ENCODE results near the gene POLR1H. TPM values are rescaled to one million over a fixed set of nuclear protein-coding genes. Genes with fewer than 3 reads are reported as not detected.
A peak's percentile ranks its signal among the peaks of the same experiment; 100 is the strongest.

POLR1H gene
- total and polyA plus RNA-seq, 2 experiments from 2014 or later = 28.1 to 93.6 TPM

DNA sequence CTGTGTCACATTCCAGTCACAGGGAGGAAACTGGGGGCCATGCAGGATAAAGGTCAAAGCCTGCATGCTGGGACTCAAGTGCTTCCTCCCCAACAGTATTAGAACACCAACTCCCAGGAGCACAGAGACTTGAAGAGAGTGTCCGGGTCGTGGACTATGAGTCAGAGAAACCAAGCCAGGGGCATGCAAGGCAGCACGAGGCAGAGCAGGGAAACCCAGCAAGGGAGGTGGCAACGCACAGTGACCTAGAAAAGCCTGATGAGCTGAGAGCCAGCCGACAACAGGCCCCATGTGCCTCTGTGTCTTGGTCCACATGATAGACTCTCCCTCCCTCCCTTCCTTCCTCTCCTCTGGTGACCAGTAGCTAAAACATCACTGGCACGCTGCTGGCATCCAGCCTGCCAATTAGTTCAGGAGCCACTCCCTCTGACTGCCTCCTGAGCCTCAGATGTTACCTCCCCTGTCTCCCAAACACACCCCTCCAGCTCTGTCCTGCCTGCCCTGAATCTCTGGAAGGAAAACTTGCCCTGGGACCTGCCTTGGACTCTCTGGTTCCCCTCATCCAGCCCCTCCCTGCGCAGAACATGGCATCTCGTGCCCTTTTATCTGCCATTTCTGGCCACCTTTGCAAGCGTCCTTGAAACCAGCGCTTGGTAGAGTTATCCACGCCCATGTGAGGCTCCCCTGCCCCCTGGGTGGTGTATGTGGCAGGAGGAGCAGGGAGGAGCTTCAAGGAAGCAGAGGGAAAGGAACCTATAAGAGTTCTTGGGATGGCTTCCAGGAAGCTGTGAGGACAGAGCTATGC, 30.7 kb downstream of the POLR1H start:
- Mint-ChIP-seq H3K4me3 (no peak overlapping the region), H3K4me1 (peaks cover 5% of the 10 kb centered on the region; the same call in 2 of the 3 replicates), H3K9me3 (peaks cover 4% of the 10 kb centered on the region; the same call in 2 of the 3 replicates), H3K36me3 (ENCODE audit: low read depth) (no peaks in the 10 kb centered on the region), H3K27ac (no peak overlapping the region), H3K27me3 (ENCODE audit: insufficient read depth, low read depth, poor library complexity) (peaks cover 17% of the 10 kb centered on the region)
- H3K27ac ChIP-seq (ENCODE audit: low read depth) = no peak overlapping the region
- no peaks in the 10 kb centered on the region for H3K36me3 ChIP-seq (ENCODE audit: insufficient read depth)
- DNase-seq (ENCODE audit: low spot score) (no peak), ATAC-seq (peak; percentile 79)
- H3K4me3 ChIP-seq = no peak overlapping the region
- 0 out of 2 replicates have a peak, but pooled peaks cover 4% of the 10 kb centered on the region for H4K20me1 ChIP-seq (replicated peaks; ENCODE audit: insufficient read depth)
- peak overlapping the region; percentile 74 for H2AFZ ChIP-seq
- no peaks in the 10 kb centered on the region for H3K9me2 ChIP-seq (ENCODE audit: insufficient read depth)
- no peaks in the 10 kb centered on the region for H3F3A ChIP-seq (replicated peaks; ENCODE audit: low read depth)
- no peaks in the 10 kb centered on the region for H3K79me2 ChIP-seq (replicated peaks; ENCODE audit: insufficient read depth)
- TF ChIP-seq, protein P1, sequence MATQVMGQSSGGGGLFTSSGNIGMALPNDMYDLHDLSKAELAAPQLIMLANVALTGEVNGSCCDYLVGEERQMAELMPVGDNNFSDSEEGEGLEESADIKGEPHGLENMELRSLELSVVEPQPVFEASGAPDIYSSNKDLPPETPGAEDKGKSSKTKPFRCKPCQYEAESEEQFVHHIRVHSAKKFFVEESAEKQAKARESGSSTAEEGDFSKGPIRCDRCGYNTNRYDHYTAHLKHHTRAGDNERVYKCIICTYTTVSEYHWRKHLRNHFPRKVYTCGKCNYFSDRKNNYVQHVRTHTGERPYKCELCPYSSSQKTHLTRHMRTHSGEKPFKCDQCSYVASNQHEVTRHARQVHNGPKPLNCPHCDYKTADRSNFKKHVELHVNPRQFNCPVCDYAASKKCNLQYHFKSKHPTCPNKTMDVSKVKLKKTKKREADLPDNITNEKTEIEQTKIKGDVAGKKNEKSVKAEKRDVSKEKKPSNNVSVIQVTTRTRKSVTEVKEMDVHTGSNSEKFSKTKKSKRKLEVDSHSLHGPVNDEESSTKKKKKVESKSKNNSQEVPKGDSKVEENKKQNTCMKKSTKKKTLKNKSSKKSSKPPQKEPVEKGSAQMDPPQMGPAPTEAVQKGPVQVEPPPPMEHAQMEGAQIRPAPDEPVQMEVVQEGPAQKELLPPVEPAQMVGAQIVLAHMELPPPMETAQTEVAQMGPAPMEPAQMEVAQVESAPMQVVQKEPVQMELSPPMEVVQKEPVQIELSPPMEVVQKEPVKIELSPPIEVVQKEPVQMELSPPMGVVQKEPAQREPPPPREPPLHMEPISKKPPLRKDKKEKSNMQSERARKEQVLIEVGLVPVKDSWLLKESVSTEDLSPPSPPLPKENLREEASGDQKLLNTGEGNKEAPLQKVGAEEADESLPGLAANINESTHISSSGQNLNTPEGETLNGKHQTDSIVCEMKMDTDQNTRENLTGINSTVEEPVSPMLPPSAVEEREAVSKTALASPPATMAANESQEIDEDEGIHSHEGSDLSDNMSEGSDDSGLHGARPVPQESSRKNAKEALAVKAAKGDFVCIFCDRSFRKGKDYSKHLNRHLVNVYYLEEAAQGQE (IDR thresholded peaks at IDR 0.05; ENCODE audit: unreplicated experiment) = no peak
- H3K4me2 ChIP-seq = no peak overlapping the region
- no peaks in the 10 kb centered on the region for H3K4me1 ChIP-seq (ENCODE audit: insufficient read depth)
- H3K27me3 ChIP-seq (ENCODE audit: insufficient read depth) = peaks cover 61% of the 10 kb centered on the region

DNA sequence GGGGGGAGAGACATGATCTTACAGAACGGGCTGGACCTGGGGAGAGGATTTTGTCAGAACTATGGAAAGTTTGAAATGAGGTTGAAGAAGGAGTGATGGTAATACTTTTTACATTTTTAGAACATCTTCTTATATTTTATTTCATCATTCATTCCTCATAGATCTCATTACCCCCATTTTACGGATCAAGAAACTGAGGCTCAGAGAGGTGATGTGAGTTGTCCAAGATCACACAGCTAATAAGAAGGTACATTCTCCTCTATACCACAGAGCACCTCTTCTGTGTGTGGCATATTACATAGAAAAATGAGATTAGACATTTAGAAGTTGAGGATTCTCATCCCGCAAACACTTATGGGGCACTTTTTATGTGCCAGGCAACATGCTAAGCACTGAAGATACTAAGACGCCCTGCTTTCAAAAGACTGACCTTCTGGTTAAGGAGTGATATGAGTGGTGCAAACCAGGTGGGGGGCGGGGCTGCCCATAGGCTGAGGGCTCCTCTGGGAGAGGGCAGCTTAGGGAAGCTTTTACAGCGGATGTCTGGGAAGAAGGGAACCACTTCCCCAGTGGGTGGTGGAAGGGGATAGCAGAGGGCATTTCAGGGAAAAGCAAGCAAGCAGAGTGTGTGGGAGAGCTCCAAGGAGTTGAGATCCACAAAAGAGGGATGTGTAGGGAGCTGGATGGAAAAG, 31.9 kb downstream of the POLR1H start:
- Mint-ChIP-seq H3K9me3 (no peaks in the 10 kb centered on the region), H3K4me1 (peaks cover 5% of the 10 kb centered on the region; the same call in 2 of the 3 replicates), H3K27me3 (ENCODE audit: insufficient read depth, low read depth, poor library complexity) (peaks cover 21% of the 10 kb centered on the region), H3K36me3 (ENCODE audit: low read depth) (no peaks in the 10 kb centered on the region), H3K4me3 (no peak overlapping the region; the same call in 2 of the 3 replicates), H3K27ac (no peak overlapping the region)
- DNase-seq (ENCODE audit: low spot score) (no peak), ATAC-seq (peak; percentile 54)
- H3K4me1 ChIP-seq (ENCODE audit: insufficient read depth) = no peaks in the 10 kb centered on the region
- H3K4me3 ChIP-seq = no peak overlapping the region
- no peak overlapping the region for H2AFZ ChIP-seq
- no peak overlapping the region for H3K27ac ChIP-seq (ENCODE audit: low read depth)
- H4K20me1 ChIP-seq (replicated peaks; ENCODE audit: insufficient read depth) = 0 out of 2 replicates have a peak, but pooled peaks cover 4% of the 10 kb centered on the region
- no peaks in the 10 kb centered on the region for H3K36me3 ChIP-seq (ENCODE audit: insufficient read depth)
- no peaks in the 10 kb centered on the region for H3F3A ChIP-seq (replicated peaks; ENCODE audit: low read depth)
- H3K79me2 ChIP-seq (replicated peaks; ENCODE audit: insufficient read depth) = no peaks in the 10 kb centered on the region
- no peak overlapping the region for H3K4me2 ChIP-seq
- H3K9me2 ChIP-seq (ENCODE audit: insufficient read depth) = no peaks in the 10 kb centered on the region
- H3K27me3 ChIP-seq (ENCODE audit: insufficient read depth) = peaks cover 71% of the 10 kb centered on the region
- TF ChIP-seq CREB1 (CRISPR knock-in tag; IDR thresholded peaks at IDR 0.05; ENCODE audit: low read depth) = no peak
- no peak for TF ChIP-seq POLR2AphosphoS5 (IDR thresholded peaks at IDR 0.05; ENCODE audit: low read depth)
- no peak for TF ChIP-seq ZNF331 (CRISPR knock-in tag; IDR thresholded peaks at IDR 0.05; ENCODE audit: low read depth)
- TF ChIP-seq NANOG (IDR thresholded peaks at IDR 0.05; ENCODE audit: borderline replicate concordance) = no peak
- TF ChIP-seq, protein P2, sequence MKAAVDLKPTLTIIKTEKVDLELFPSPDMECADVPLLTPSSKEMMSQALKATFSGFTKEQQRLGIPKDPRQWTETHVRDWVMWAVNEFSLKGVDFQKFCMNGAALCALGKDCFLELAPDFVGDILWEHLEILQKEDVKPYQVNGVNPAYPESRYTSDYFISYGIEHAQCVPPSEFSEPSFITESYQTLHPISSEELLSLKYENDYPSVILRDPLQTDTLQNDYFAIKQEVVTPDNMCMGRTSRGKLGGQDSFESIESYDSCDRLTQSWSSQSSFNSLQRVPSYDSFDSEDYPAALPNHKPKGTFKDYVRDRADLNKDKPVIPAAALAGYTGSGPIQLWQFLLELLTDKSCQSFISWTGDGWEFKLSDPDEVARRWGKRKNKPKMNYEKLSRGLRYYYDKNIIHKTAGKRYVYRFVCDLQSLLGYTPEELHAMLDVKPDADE (IDR thresholded peaks at IDR 0.05) = no peak
- TF ChIP-seq ZNF114 (CRISPR knock-in tag; IDR thresholded peaks at IDR 0.05) = no peak
- TF ChIP-seq EZH2phosphoT487 (IDR thresholded peaks at IDR 0.05; ENCODE audit: unreplicated experiment) = no peak
- TF ChIP-seq STAT1 (IDR thresholded peaks at IDR 0.05; ENCODE audit: unreplicated experiment) = no peak
- no peak for TF ChIP-seq EZH2 (IDR thresholded peaks at IDR 0.05; ENCODE audit: low read depth, unreplicated experiment)
- TF ChIP-seq JUNB (IDR thresholded peaks at IDR 0.05; ENCODE audit: unreplicated experiment) = no peak
- TF ChIP-seq, protein P1 (IDR thresholded peaks at IDR 0.05; ENCODE audit: unreplicated experiment) = no peak
- TF ChIP-seq, protein P3, sequence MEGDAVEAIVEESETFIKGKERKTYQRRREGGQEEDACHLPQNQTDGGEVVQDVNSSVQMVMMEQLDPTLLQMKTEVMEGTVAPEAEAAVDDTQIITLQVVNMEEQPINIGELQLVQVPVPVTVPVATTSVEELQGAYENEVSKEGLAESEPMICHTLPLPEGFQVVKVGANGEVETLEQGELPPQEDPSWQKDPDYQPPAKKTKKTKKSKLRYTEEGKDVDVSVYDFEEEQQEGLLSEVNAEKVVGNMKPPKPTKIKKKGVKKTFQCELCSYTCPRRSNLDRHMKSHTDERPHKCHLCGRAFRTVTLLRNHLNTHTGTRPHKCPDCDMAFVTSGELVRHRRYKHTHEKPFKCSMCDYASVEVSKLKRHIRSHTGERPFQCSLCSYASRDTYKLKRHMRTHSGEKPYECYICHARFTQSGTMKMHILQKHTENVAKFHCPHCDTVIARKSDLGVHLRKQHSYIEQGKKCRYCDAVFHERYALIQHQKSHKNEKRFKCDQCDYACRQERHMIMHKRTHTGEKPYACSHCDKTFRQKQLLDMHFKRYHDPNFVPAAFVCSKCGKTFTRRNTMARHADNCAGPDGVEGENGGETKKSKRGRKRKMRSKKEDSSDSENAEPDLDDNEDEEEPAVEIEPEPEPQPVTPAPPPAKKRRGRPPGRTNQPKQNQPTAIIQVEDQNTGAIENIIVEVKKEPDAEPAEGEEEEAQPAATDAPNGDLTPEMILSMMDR (conservative IDR thresholded peaks at IDR 0.05; ENCODE audit: low read depth in 2 of 2) = no peak

Measured in GM23338 (cell line).